GM19238 (cell line): ENCODE results near the gene SNX25.
"Not testable (repeated sequence)": the region's sequence is repeated elsewhere in the genome, so short reads cannot be mapped to it uniquely, and the experiment has no call there.

Source experiments
- DNase-seq: peaks from one replicate; pipeline ENCODE4 v3.0.0; 2011; ENCODE audit warnings: low spot score; ENCODE audit not compliant: insufficient read length

Gene SNX25

GRCh38 chr4:185209031-185209851, at the start of gene SNX25:
Gene SNX25, plus strand, starts transcription at chr4:185209598. Its CDS starts 229 bp downstream, at chr4:185209827.
- peak; percentile 74 for DNase-seq

GRCh38 chr4:185165605-185166063, 43.8 kb upstream of the SNX25 start:
- DNase-seq, result no peak

- DNase-seq, result no peak
These were observed 42.2 kb upstream of the SNX25 start for GRCh38 chr4:185167234-185167633.

GRCh38 chr4:185171373-185172071, 37.9 kb upstream of the SNX25 start:
- no peak for DNase-seq

GRCh38 chr4:185179488-185179887, 29.9 kb upstream of the SNX25 start:
- no peak for DNase-seq

- no peak for DNase-seq
These were observed 27.2 kb upstream of the SNX25 start for GRCh38 chr4:185182239-185182638.

GRCh38 chr4:185183622-185184281, 25.6 kb upstream of the SNX25 start:
- no peak for DNase-seq

- no peak for DNase-seq
These were observed 22.6 kb upstream of the SNX25 start for GRCh38 chr4:185186769-185187168.

- DNase-seq, result no peak
These were observed 19.6 kb upstream of the SNX25 start for GRCh38 chr4:185189606-185190305.

- DNase-seq, result no peak
These were observed 19.0 kb upstream of the SNX25 start for GRCh38 chr4:185190306-185190856.

- DNase-seq, result no peak
These were observed 17.3 kb upstream of the SNX25 start for GRCh38 chr4:185192059-185192458.

- no peak for DNase-seq
These were observed 14.2 kb upstream of the SNX25 start for GRCh38 chr4:185194924-185195888.

GRCh38 chr4:185196437-185196836, 13.0 kb upstream of the SNX25 start:
- DNase-seq, result no peak

- not testable (repeated sequence) for DNase-seq
These were observed 11.2 kb upstream of the SNX25 start for GRCh38 chr4:185198189-185198588.

GRCh38 chr4:185201977-185202962, 7.1 kb upstream of the SNX25 start:
- no peak for DNase-seq

- DNase-seq, result no peak
These were observed 6.4 kb upstream of the SNX25 start for GRCh38 chr4:185202984-185203485.

GRCh38 chr4:185203486-185204237, 5.7 kb upstream of the SNX25 start, which contains the start of gene CFAP97:
Gene CFAP97, minus strand, starts transcription at chr4:185204000. Its CDS starts 12,804 bp downstream, at chr4:185191196.
- DNase-seq, result peak; percentile 73
